KBM-7 (cell line): ENCODE results near the gene POLR3K.
"Not testable (repeated sequence)": the region's sequence is repeated elsewhere in the genome, so short reads cannot be mapped to it uniquely, and the experiment has no call there.

Experiments used
- DNase-seq: peaks from one replicate; pipeline ENCODE4 v3.0.0-alpha.2; 2015
- in situ Hi-C: fragments of 300-500 bp; cut with MboI; formaldehyde crosslinking; loops from 2 replicates; pipeline ENCODE4 v1.14.3; 2020; ENCODE audit warnings: low sequenced_read_pairs, low pct_unique_long_range_greater_than_20kb, mixed read lengths

POLR3K gene

DNA sequence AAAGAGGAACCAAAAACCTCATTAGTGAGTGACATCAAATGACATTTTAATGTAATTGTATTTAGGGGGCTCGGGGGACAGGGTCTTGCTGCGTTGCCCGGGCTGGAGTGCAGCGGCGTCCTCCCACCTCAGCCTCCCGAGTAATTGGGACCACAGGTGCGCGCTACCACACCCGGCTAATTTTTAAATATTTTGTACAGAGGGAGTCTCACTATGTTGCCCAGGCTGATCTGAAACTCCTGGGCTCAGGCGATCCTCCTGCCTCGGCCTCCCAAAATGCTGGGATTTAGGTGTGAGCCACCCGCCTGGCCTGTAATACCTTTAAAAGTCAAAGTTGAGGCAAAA is 801 bp upstream of the POLR3K start:
- in situ Hi-C loops, result no loop called here

DNA sequence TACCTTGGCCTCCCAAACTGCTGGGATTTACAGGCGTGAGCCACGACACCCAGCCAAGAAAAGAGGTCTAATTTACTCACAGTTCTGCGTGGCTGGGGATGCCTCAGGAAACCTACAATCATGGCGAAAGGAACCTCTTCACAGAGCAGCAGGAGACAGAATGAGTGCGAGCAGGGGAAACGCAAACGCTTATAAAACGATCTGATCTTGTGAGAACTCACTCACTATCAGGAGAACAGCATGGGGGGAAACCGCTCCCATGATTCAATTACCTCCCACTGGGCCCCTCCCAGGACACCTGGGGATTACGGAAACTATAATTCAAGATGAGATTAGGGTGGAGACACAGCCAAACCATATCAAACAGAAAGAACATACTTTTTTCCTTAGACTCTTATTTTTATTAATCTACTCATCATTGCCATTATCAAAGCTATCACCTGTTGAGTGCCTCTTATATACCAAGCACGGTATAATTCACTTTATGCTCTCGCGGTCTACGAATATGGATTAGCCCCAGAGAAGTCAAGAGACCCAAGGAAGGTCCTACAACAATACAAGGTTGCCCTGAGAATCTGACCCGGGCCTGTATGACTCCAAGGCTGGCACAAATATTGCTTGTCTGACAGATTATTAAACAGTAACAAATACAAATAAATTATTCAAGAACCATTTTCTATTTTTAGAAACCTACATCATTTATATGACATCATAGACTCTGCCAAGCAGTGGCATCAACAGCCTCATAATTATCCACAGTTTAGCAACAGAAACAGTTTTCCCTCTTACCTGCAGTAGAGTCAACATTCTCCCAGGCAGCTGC is 2.4 kb downstream of the POLR3K start:
- in situ Hi-C loops, result no loop called here
- no peak for DNase-seq

More for the DNA sequence above, 801 bp upstream of the POLR3K start:
- no peak for DNase-seq

DNA sequence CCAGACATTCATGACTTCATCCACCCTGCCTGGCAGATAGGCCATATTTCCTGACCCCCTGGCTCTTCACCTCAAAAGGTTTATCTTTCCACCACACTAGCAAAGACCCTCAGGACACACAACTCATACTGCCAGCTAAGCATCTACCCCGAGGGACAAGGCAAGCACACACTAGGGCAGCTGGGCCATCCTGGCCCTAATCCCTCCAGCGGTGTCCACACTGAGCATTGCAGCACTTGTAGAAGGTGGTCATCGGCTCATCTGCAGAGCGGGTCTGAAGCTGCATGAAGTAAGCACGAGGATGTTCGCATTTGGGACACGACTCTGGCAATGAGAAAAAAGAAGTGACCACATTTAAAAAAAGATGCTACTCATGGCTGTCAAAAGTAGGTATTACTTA is 6.2 kb downstream of the POLR3K start:
- in situ Hi-C loops, result no loop called here

DNA sequence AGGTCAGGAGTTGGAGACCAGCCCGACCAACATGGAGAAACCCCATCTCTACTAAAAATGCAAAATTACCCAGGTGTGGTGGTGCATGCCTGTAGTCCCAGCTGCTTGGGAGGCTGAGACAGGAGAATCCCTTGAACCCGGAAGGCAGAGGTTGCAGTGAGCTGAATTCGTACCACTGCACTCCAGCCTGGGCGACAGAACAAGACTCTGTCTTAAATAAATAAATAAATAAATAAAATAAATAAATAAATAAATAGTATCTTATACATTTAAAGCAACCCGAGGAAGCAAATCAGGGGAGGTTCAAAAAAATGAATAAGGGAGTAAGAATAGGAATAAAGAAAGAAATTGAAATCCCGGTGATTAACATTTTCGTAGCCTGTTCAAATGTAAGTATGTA is 6.9 kb downstream of the POLR3K start:
- DNase-seq, in situ Hi-C loops: not testable (repeated sequence)

More for the DNA sequence above, 6.2 kb downstream of the POLR3K start:
- no peak for DNase-seq

DNA sequence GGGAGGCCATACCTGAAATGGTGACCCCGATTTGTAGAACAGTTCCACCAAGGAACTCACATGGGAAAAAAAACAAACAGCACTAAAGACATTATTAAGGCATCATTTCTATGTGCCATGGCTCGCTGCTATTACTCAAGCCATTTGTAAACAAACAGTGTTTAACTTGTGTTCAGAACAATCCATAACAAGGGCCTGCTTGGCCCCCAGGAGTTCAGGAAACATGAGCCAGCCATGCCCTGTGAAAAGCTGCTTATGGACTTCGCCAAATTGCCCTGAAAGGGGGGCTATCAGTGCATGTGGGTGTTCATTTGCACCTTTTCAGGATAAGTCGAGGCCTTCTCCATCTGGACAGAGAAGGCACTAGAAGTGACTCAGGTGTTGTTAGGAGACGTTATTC is 8.0 kb downstream of the POLR3K start:
- in situ Hi-C loops, result no loop called here

GRCh38 chr16:44655-45054 is 8.8 kb downstream of the POLR3K start:
- in situ Hi-C loops, result no loop called here

More for the DNA sequence above, 8.0 kb downstream of the POLR3K start:
- DNase-seq, result no peak

GRCh38 chr16:43294-43693 is 10.1 kb downstream of the POLR3K start:
- DNase-seq, result no peak
- in situ Hi-C loops, result no loop called here

More at GRCh38 chr16:44655-45054, 8.8 kb downstream of the POLR3K start:
- DNase-seq, result no peak

- in situ Hi-C loops, result no loop called here
- DNase-seq, result no peak
Observed at GRCh38 chr16:42691-43090, 10.7 kb downstream of the POLR3K start.

GRCh38 chr16:42069-42457 is 11.3 kb downstream of the POLR3K start:
- no peak for DNase-seq
- in situ Hi-C loops, result no loop called here

DNA sequence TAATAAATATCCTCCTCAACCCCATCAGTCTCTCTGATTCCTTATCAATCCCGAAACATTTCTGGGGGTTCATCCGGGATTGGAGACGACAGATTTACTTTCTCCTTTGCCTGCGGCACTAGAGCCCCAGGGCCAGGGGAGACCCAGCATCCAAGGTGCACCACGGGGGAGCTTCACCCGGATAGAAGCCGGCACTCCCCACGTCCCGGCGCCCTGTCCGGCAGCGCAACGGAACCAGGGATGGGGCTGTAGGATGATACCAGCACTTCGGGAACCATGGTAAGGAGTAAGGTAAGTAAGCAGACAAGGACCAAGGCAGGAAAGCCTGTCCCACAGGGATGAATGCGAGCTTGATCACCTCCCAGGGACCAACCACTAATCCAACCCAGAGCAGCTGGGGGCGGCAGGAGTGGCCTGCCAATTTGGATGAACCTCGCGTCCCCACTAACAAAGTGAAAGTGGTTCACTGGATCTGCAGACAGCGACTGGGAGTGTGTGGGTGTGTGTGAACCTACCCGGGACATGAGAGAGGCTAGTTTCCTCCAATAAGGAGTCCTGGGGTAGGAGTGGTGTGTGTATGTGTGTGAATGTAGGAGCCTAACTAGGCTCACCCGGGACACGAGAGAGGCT is 11.9 kb downstream of the POLR3K start:
- no peak for DNase-seq
- in situ Hi-C loops, result no loop called here

DNA sequence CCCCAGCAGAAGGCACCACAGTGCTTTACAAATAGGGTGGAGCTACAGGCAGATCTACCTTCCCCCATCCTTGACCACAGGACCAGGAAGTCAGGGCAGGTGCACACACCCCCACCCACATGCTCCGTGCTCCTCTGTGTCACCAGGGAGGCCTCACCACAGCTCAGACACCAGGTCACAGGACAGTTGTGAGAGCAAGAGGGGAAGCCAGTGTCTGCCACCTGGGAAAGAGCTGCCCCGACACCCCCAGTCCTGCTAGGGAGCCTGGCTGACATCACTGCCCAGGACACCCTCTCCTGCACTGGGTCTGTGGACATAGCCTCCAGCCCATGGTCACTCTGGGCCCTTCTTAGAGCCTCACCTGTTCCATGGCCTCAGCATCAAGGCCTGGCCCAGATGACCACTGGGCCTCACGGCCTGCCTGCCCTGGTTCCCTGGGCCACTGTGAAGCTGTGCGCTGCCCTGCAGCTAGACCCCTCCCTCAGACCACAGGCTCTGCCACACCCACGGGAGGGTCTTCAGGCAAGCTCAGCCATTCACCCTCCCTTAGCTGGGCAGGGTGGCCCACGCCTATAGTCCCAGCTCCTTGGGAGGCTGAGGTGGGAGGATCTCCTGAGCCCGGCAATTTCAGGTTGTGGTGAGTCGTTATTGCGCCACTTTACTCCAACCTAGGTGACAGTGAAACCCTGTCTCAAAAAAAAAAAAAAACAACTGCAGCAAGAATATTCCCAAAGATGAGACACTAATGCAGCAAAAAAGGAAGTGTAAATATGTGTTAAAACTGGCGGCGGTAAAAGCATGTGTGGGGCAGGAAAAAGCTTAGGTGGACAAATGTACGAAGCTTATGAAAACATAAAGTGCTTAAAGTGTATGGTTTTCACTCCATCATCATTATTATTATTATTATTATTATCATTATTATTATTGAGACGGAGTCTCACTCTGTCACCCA is 14.2 kb downstream of the POLR3K start:
- peak; percentile 56 for DNase-seq
- in situ Hi-C loops, result no loop called here

- DNase-seq, in situ Hi-C loops: not testable (repeated sequence)
Observed at GRCh38 chr16:38206-38605, 15.2 kb downstream of the POLR3K start.

DNA sequence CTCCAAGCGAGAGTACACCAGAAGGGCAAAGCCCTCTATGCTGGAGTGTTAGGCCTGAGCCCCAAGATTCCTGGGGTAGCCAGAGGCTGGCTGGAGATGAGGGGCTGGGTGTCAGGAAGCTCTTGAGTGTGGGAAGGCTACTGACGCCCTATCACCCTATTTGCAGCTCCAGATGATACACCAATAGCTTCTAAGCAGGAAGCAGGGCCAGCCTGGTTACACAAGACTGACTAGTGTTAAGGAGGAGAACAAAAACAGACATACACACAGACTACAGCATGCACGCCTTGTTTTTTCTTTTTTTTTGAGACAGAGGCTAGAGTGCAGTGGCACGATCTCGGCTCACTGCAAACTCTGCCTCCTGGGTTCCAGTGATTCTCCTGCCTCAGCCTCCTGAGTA is 15.9 kb downstream of the POLR3K start:
- in situ Hi-C loops, result no loop called here
- DNase-seq, result no peak

- in situ Hi-C loops, result no loop called here
Observed at GRCh38 chr16:36336-36984, 16.9 kb downstream of the POLR3K start.

DNA sequence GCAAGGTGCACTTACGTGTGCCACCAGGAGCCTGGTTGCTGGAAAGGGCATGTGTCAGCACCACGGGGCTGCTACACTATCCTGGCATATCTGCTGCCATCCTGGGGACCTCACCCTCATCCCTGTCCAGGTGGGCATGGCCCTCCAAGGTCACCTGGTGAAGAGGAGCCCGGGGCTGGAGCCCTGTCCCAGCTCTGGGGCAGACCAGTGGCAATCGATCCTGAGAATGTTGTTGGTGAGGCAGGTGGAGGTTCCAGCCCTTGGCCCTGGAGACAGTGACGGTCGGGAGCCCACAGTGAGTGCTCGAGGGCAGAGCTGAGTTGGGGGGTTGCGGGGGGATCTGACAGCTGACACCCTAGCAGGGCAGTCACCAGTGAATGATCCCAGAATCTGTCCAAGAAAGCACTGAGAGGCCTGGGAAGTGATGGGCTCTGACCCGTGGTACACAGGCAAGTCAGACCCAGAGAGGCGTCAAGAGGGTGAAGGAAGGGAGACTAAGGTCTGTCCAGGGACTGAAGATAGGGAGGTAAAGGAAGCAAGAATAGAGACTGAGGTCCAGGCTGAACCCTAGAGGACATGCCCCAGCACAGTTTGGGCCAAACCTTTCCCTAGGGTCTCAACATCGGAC is 17.6 kb downstream of the POLR3K start:
- DNase-seq, result no peak
- in situ Hi-C loops, result no loop called here

More at GRCh38 chr16:36336-36984, 16.9 kb downstream of the POLR3K start:
- no peak for DNase-seq

DNA sequence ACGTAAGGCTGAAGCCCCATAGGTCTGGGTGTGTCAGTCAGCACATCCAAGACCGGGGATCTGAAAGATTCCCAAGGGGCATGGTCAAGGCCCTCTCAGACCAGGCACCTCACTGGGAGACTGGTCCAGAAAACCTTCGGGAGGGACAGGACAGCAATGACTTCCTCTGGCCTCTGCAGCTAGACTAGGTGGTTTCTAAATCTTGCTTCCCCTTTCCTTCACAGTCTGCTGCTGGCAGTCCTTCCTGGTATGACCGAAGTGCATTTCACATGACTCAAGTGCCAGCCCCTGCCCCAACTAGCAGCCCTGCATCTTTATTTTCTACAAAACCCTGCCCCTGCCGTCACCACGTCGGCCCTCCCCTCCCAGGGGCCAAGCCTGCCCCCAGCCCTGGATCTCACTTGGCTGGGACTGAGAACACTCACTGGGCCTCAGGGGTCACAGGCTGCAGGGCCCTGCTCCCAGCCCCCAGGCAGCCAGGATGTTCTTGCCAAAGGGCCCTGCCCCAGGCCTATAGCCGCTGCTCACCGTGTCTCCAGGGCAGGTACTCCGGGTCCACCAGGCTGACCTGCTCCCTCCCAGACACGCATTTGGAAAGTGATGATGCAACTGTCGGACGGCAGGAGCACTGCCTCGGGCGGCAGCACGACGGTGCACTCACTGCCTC is 18.3 kb downstream of the POLR3K start:
- in situ Hi-C loops, result no loop called here
- peak; percentile 64 for DNase-seq

DNA sequence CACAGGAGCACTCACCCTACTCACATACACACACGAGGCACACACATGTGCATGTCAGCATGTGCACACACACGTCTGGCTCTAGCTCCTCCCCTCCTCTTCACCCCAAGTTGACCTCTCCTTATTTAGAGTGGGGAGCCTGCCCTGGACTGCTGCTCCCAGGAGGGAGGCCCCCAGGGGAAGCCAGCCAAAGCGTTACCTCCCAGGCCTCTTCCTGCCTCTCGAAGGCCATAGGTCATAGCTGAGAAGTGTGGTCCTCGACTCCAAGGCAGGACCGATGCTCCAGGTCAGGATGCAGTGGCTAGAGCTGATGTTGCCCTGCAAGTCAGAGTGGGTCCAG is 18.8 kb downstream of the POLR3K start:
- in situ Hi-C loops, result no loop called here
- DNase-seq, result no peak

DNA sequence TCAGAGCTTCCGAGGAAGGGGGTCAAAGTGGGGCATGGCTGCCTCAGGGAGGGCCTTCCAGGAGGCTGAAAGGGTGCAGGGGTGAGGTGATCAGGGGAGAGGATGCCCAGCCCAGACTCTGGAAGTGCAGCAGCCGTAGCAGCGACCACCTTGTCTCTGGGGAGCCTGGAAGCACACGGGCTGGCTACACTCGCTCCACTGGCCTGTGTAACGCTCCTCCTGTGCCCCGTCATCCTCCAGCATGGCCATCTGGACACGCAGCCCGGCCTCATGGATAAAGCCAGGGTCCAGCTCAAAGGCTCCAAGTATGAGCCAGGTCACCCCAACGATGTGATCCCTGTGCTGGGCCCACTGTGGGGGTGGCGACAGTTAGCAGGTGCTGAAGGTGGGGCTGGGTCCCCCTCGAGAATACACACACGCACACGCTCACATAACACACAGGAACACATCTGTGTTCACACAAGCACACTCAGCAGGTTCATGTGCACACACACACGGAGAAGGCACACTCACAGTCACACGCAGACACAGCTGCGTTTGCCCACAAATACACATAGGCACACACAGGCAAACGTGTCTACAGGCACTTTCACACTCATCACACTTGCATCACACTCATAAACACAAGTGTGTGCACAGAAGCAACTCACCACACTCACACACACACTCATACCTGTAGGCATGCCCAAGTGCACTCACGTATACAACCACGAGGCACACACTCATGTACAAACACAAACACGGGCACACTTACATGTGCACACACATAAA is 19.3 kb downstream of the POLR3K start:
- in situ Hi-C loops, result no loop called here
- no peak for DNase-seq
